ENCODE data around the gene SLC10A7. TPM values are rescaled to one million over a fixed set of nuclear protein-coding genes. Genes with fewer than 3 reads are reported as not detected.

The SLC10A7 gene
- total RNA-seq, 1 donor from 2014 or later: 11.8 TPM

- TF ChIP-seq, protein P1, sequence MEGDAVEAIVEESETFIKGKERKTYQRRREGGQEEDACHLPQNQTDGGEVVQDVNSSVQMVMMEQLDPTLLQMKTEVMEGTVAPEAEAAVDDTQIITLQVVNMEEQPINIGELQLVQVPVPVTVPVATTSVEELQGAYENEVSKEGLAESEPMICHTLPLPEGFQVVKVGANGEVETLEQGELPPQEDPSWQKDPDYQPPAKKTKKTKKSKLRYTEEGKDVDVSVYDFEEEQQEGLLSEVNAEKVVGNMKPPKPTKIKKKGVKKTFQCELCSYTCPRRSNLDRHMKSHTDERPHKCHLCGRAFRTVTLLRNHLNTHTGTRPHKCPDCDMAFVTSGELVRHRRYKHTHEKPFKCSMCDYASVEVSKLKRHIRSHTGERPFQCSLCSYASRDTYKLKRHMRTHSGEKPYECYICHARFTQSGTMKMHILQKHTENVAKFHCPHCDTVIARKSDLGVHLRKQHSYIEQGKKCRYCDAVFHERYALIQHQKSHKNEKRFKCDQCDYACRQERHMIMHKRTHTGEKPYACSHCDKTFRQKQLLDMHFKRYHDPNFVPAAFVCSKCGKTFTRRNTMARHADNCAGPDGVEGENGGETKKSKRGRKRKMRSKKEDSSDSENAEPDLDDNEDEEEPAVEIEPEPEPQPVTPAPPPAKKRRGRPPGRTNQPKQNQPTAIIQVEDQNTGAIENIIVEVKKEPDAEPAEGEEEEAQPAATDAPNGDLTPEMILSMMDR (IDR thresholded peaks at IDR 0.05; ENCODE audit: unreplicated experiment): no peak
- Mint-ChIP-seq H3K4me3 (ENCODE audit: unreplicated experiment) (no peak overlapping the region), H3K36me3 (ENCODE audit: low read depth, unreplicated experiment) (peaks cover 8% of the 10 kb centered on the region), H3K4me1 (ENCODE audit: unreplicated experiment) (peaks cover 17% of the 10 kb centered on the region), H3K9me3 (ENCODE audit: unreplicated experiment) (no peaks in the 10 kb centered on the region), H3K27ac (ENCODE audit: unreplicated experiment) (no peak overlapping the region), H3K27me3 (ENCODE audit: unreplicated experiment) (peaks cover 3% of the 10 kb centered on the region)
- DNase-seq (ENCODE audit: low spot score): no peak
Observed at GRCh38 chr4:146261041-146261440, 260.7 kb downstream of the SLC10A7 start.

- no peak for DNase-seq (ENCODE audit: low spot score)
- Mint-ChIP-seq H3K27ac (ENCODE audit: unreplicated experiment) (no peak overlapping the region), H3K4me3 (ENCODE audit: unreplicated experiment) (no peak overlapping the region), H3K27me3 (ENCODE audit: unreplicated experiment) (peaks cover 3% of the 10 kb centered on the region), H3K4me1 (ENCODE audit: unreplicated experiment) (peaks cover 11% of the 10 kb centered on the region), H3K9me3 (ENCODE audit: unreplicated experiment) (no peaks in the 10 kb centered on the region), H3K36me3 (ENCODE audit: low read depth, unreplicated experiment) (peaks cover 8% of the 10 kb centered on the region)
- TF ChIP-seq, protein P1 (IDR thresholded peaks at IDR 0.05; ENCODE audit: unreplicated experiment): no peak
Observed at GRCh38 chr4:146260521-146260920, 261.2 kb downstream of the SLC10A7 start.

DNA sequence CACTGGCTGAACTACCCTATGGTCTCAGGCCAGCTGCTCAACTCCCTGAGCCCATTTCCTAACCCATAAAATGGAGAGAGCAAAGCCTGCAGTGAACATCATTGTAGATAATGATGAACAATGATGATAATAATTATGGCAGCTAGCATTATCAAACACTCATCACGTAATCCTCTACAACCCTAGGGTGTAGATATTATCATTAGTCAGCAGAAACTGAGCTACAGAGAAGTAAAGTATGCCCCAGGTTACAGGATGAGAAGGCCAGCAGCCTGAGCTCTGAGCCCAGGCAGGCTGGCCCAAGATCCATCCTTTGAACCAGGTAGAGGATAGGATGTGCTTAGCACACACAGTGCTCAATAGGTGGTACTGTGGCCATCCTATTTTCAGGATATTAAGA is 264.2 kb downstream of the SLC10A7 start:
- Mint-ChIP-seq H3K4me1 (ENCODE audit: unreplicated experiment) (peaks cover 20% of the 10 kb centered on the region), H3K9me3 (ENCODE audit: unreplicated experiment) (no peaks in the 10 kb centered on the region), H3K36me3 (ENCODE audit: low read depth, unreplicated experiment) (peaks cover under 1% of the 10 kb centered on the region), H3K27ac (ENCODE audit: unreplicated experiment) (no peak overlapping the region), H3K27me3 (ENCODE audit: unreplicated experiment) (peaks cover 2% of the 10 kb centered on the region), H3K4me3 (ENCODE audit: unreplicated experiment) (no peak overlapping the region)
- TF ChIP-seq, protein P1 (IDR thresholded peaks at IDR 0.05; ENCODE audit: unreplicated experiment): no peak
- no peak for DNase-seq (ENCODE audit: low spot score)

GRCh38 chr4:146256328-146256727 is 265.4 kb downstream of the SLC10A7 start:
- Mint-ChIP-seq H3K9me3 (ENCODE audit: unreplicated experiment) (no peaks in the 10 kb centered on the region), H3K27ac (ENCODE audit: unreplicated experiment) (no peak overlapping the region), H3K4me3 (ENCODE audit: unreplicated experiment) (no peak overlapping the region), H3K27me3 (ENCODE audit: unreplicated experiment) (peaks cover 2% of the 10 kb centered on the region), H3K4me1 (ENCODE audit: unreplicated experiment) (peaks cover 17% of the 10 kb centered on the region), H3K36me3 (ENCODE audit: low read depth, unreplicated experiment) (no peaks in the 10 kb centered on the region)
- no peak for DNase-seq (ENCODE audit: low spot score)
- TF ChIP-seq, protein P1 (IDR thresholded peaks at IDR 0.05; ENCODE audit: unreplicated experiment): no peak

- Mint-ChIP-seq H3K4me1 (ENCODE audit: unreplicated experiment) (peaks cover 13% of the 10 kb centered on the region), H3K27me3 (ENCODE audit: unreplicated experiment) (peaks cover 2% of the 10 kb centered on the region), H3K36me3 (ENCODE audit: low read depth, unreplicated experiment) (no peaks in the 10 kb centered on the region), H3K27ac (ENCODE audit: unreplicated experiment) (no peak overlapping the region), H3K4me3 (ENCODE audit: unreplicated experiment) (no peak overlapping the region), H3K9me3 (ENCODE audit: unreplicated experiment) (no peaks in the 10 kb centered on the region)
- DNase-seq (ENCODE audit: low spot score): no peak
- TF ChIP-seq, protein P1 (IDR thresholded peaks at IDR 0.05; ENCODE audit: unreplicated experiment): no peak
Observed at GRCh38 chr4:146255874-146256273, 265.9 kb downstream of the SLC10A7 start.
